Left ventricle myocardium inferior (tissue), 1 donor: ENCODE data around the gene ATP13A3. TPM values are rescaled to one million over a fixed set of nuclear protein-coding genes. Genes with fewer than 3 reads are reported as not detected.
"Not testable (repeated sequence)": the region's sequence is repeated elsewhere in the genome, so short reads cannot be mapped to it uniquely, and the experiment has no call there.

Experiments
- DNase-seq: peaks from one replicate; pipeline ENCODE4 v3.0.0-alpha.2; 2020
- H3K27ac ChIP-seq: fragments of 200-600 bp; replicated peaks from 2 replicates; pipeline ENCODE4 v1.8.0; 2021
- H3K27me3 ChIP-seq: fragments of 200-600 bp; 2 replicates; pipeline ENCODE4 v1.8.0; 2021; ENCODE audit warnings: low read depth
- H3K36me3 ChIP-seq: fragments of 200-600 bp; 2 replicates; pipeline ENCODE4 v1.8.0; 2021
- H3K4me1 ChIP-seq: fragments of 200-600 bp; 2 replicates; pipeline ENCODE4 v1.8.0; 2021
- H3K4me3 ChIP-seq: fragments of 200-600 bp; 2 replicates; pipeline ENCODE4 v1.8.0; 2021; ENCODE audit warnings: mild to moderate bottlenecking, moderate library complexity
- H3K9me3 ChIP-seq: fragments of 200-600 bp; replicated peaks from 2 replicates; pipeline ENCODE4 v1.8.0; 2021
- CTCF ChIP-seq: fragments of 200-600 bp; IDR thresholded peaks from 2 replicates; pipeline ENCODE4 v1.8.0; 2021; ENCODE audit warnings: antibody characterized with exemption, mild to moderate bottlenecking, borderline replicate concordance
- intact Hi-C: fragments of 100-400 bp; cut with micrococcal nuclease; formaldehyde crosslinking; loops from one replicate; pipeline ENCODE4 v1.11.0; 2022
- long read RNA-seq: library from polyadenylated mRNA; unstranded; transcript quantifications from one replicate; pipeline ENCODE4 v2.0.0, GENCODE V29; 2021
- total RNA-seq: library from RNA; stranded (reverse); fragmentation: NEBNext Ultra II Directional; extraction: Animal tissue kit (Norgen Biotek cat#: 25700); gene quantifications from one replicate; pipeline ENCODE4 v1.2.1, GENCODE V29; 2021
- donor health status: DM: no; HTN: yes; CAD: no; lungs with severe emphysema.

The ATP13A3 gene
- 99.2 TPM for total RNA-seq
- long read RNA-seq, full-length matches to known transcripts, result 1 of 28 reads
- long read RNA-seq, partial matches to known transcripts, result 4 of 28 reads
- long read RNA-seq, other reads (novel, unspliced or antisense), result 23 of 28 reads

- no peaks in the 10 kb centered on the region for H3K27me3 ChIP-seq
- peak; percentile 90 for DNase-seq
- H3K36me3 ChIP-seq, result no peaks in the 10 kb centered on the region
- intact Hi-C loops, result no loop called here
- H3K27ac ChIP-seq, result peak within 1 kb of the TSS; percentile 89
- peaks cover 44% of the 10 kb centered on the region for H3K4me1 ChIP-seq
- H3K9me3 ChIP-seq, result no peaks in the 10 kb centered on the region
- no peak for TF ChIP-seq CTCF
- peak within 1 kb of the TSS; percentile 80 for H3K4me3 ChIP-seq
These were observed at the start of gene ATP13A3 for GRCh38 chr3:194486540-194487288. Gene ATP13A3, minus strand, starts transcription at chr3:194487002. Its CDS starts 24,812 bp downstream, at chr3:194462190.

- DNase-seq, H3K36me3 ChIP-seq, H3K27ac ChIP-seq, H3K4me3 ChIP-seq, H3K27me3 ChIP-seq, intact Hi-C loops: not testable (repeated sequence)
- Histone ChIP-seq H3K4me1 (peaks cover 13% of the 10 kb centered on the region), H3K9me3 (peaks cover 14% of the 10 kb centered on the region)
These were observed 48.4 kb upstream of the ATP13A3 start for GRCh38 chr3:194535199-194535598.

- DNase-seq, result no peak
- Histone ChIP-seq H3K4me1 (peaks cover 13% of the 10 kb centered on the region), H3K27me3 (no peaks in the 10 kb centered on the region), H3K4me3 (no peak overlapping the region), H3K9me3 (peaks cover 14% of the 10 kb centered on the region), H3K27ac (no peak overlapping the region), H3K36me3 (no peaks in the 10 kb centered on the region)
- TF ChIP-seq CTCF, result no peak
- intact Hi-C loops, result no loop called here
These were observed 47.4 kb upstream of the ATP13A3 start for GRCh38 chr3:194534243-194534642.

GRCh38 chr3:194532591-194532990, 45.8 kb upstream of the ATP13A3 start:
- Histone ChIP-seq H3K4me3 (no peak overlapping the region), H3K9me3 (peaks cover 14% of the 10 kb centered on the region), H3K4me1 (peaks cover 9% of the 10 kb centered on the region), H3K36me3 (no peaks in the 10 kb centered on the region), H3K27me3 (no peaks in the 10 kb centered on the region), H3K27ac (no peak overlapping the region)
- no peak for TF ChIP-seq CTCF
- intact Hi-C loops, result no loop called here
- no peak for DNase-seq

- DNase-seq, result no peak
These were observed 40.9 kb upstream of the ATP13A3 start for GRCh38 chr3:194527726-194528125.

More at GRCh38 chr3:194527726-194528125, 40.9 kb upstream of the ATP13A3 start:
- intact Hi-C loops, result no loop called here
- no peak overlapping the region for H3K27ac ChIP-seq
- no peaks in the 10 kb centered on the region for H3K27me3 ChIP-seq
- TF ChIP-seq CTCF, result no peak
- no peaks in the 10 kb centered on the region for H3K4me1 ChIP-seq
- H3K9me3 ChIP-seq, result no peaks in the 10 kb centered on the region
- H3K4me3 ChIP-seq, result no peak overlapping the region
- H3K36me3 ChIP-seq, result no peaks in the 10 kb centered on the region
